Measurements from ENCODE around the gene CACNA2D3. TPM values are rescaled to one million over a fixed set of nuclear protein-coding genes. Genes with fewer than 3 reads are reported as not detected.

The CACNA2D3 gene
- total RNA-seq, 4 donors from 2014 or later, result 0.94 to 3.6 (median 2.1) TPM

GRCh38 chr3:54228806-54229205 lies 106.5 kb downstream of the CACNA2D3 start:
- no peak for TF ChIP-seq CTCF (IDR thresholded peaks at IDR 0.05; ENCODE audit: low read depth)

GRCh38 chr3:54232618-54233017 lies 110.3 kb downstream of the CACNA2D3 start:
- TF ChIP-seq CTCF (IDR thresholded peaks at IDR 0.05; ENCODE audit: low read depth), result no peak

- no peak for TF ChIP-seq CTCF (IDR thresholded peaks at IDR 0.05; ENCODE audit: low read depth)
Observed at GRCh38 chr3:54235998-54236397, 113.6 kb downstream of the CACNA2D3 start.

- TF ChIP-seq CTCF (IDR thresholded peaks at IDR 0.05; ENCODE audit: low read depth), result no peak
Observed at GRCh38 chr3:54237109-54237508, 114.8 kb downstream of the CACNA2D3 start.

- TF ChIP-seq CTCF (IDR thresholded peaks at IDR 0.05; ENCODE audit: low read depth), result no peak
Observed at GRCh38 chr3:54237788-54238502, 115.6 kb downstream of the CACNA2D3 start.

- TF ChIP-seq CTCF (IDR thresholded peaks at IDR 0.05; ENCODE audit: low read depth), result no peak
Observed at GRCh38 chr3:54240309-54240708, 118.0 kb downstream of the CACNA2D3 start.

- no peak for TF ChIP-seq CTCF (IDR thresholded peaks at IDR 0.05; ENCODE audit: low read depth)
Observed at GRCh38 chr3:54243056-54243931, 120.9 kb downstream of the CACNA2D3 start.
